IPS DF 6.9 (cell line): ENCODE data around the gene ARMC6.

ENCODE experiments used
- DNase-seq: peaks from one replicate; pipeline ENCODE4 v3.0.0-alpha.2; 2013; ENCODE audit warnings: low read depth, low spot score
- H3K27ac ChIP-seq: one replicate; pipeline ENCODE4 v1.5.1; 2013; ENCODE audit warnings: low read length, control low read depth
- H3K27me3 ChIP-seq: 2 replicates; pipeline ENCODE4 v1.6.1; 2013; ENCODE audit warnings: mild to moderate bottlenecking, low read length; ENCODE audit not compliant: control insufficient read depth, insufficient read depth
- H3K36me3 ChIP-seq: 2 replicates; pipeline ENCODE4 v1.6.1; 2013; ENCODE audit warnings: low read length; ENCODE audit not compliant: control insufficient read depth, insufficient read depth
- H3K4me1 ChIP-seq: 2 replicates; pipeline ENCODE4 v1.6.1; 2013; ENCODE audit warnings: low read length; ENCODE audit not compliant: control insufficient read depth, insufficient read depth
- H3K4me3 ChIP-seq: 2 replicates; pipeline ENCODE4 v1.5.1; 2013; ENCODE audit warnings: mild to moderate bottlenecking, low read length
- H3K9me3 ChIP-seq: 2 replicates; pipeline ENCODE4 v1.6.1; 2013; ENCODE audit warnings: low read length, inconsistent platforms; ENCODE audit not compliant: control insufficient read depth, insufficient read depth
- WGBS: extraction: QIAGEN DNeasy Blood & Tissue Kit; methylation state at CpG from one replicate; pipeline ENCODE4 v1.1.7; 2013; ENCODE audit warnings: mixed read lengths, missing lambda C conversion rate; ENCODE audit not compliant: insufficient read length, insufficient coverage; 5-methylcytosine and 5-hydroxymethylcytosine counted together

ARMC6 gene

DNA sequence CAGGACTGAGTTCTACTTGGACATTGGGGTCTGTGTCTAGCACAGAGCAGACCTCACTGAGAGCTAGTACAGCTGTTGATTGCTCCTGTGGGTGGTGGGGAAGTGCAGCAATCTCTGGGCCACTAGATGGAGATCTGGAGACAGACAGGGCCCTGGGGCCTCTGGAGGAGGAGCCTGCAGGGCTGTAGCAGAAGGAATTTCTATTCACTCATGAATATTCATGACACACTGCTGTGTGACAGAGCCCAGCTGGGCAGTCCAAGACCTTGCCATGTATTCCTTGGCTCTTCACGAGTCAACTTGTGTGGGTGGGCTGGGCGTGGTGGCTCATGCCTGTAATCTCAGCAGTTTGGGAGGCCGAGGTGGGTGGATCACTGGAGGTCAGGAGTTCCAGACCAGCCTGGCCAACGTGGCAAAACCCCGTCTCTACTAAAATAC lies 37.6 kb upstream of the ARMC6 start:
- Histone ChIP-seq H3K4me3 (no peak overlapping the region), H3K9me3 (no peaks in the 10 kb centered on the region), H3K27ac (no peak overlapping the region), H3K4me1 (no peaks in the 10 kb centered on the region), H3K36me3 (peaks cover 39% of the 10 kb centered on the region), H3K27me3 (no peaks in the 10 kb centered on the region)
- DNase-seq, result peak; percentile 68
- no CpG with 5 or more reads among the region's 5 CpGs for WGBS

DNA sequence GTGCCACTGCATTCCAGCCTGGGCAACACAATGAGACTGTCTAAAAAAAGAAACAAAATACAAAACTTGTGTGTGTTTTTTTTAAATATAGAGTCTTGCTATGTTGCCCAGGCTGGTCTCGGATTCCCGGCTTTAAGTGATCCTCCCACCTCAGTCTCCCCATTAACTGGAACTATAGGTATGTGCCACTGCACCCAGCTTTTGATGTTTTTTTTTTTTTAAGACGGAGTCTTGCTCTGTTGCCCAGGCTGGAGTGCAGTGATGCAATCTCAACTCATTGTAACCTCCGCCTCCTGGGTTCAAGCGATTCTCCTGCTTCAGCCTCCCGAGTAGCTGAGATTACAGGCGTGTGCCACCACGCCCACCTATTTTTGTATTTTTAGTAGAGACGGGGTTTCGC lies 37.1 kb upstream of the ARMC6 start:
- no CpG with 5 or more reads among the region's 10 CpGs for WGBS
- Histone ChIP-seq H3K36me3 (peaks cover 36% of the 10 kb centered on the region), H3K9me3 (no peaks in the 10 kb centered on the region), H3K27ac (no peak overlapping the region), H3K27me3 (no peaks in the 10 kb centered on the region), H3K4me3 (no peak overlapping the region), H3K4me1 (no peaks in the 10 kb centered on the region)
- DNase-seq, result no peak

DNA sequence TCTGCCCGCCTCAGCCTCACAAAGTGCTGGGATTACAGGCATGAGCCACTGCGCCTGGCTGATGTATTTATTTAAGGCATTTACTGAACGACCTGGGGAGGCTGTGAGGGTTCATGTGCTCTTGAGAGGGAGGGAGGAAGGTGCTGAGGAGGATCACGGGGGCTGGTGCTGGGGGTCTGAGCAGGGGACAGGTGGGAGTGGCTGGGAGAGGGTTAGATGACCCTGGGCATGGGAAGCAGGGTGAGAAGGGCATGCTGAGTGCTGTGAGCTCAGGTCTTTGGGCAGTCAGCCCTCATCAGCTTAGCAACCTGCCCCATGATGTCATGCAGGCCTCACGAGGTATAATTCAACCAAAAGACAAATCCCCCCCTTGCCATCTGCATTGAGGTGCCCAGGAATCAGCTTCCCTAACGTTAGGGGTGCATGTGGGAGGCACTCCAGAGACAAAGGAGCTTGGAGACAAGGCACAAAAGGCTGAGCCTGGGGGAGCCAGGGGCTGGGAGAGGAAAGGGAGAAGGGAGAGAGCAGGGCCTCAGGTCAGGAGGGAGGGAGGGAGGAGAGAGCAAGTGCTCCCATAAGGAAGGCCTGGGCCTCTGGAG lies 36.5 kb upstream of the ARMC6 start:
- no peaks in the 10 kb centered on the region for H3K27me3 ChIP-seq
- no peaks in the 10 kb centered on the region for H3K4me1 ChIP-seq
- no peak overlapping the region for H3K4me3 ChIP-seq
- WGBS, result no CpG with 5 or more reads among the region's 6 CpGs
- no peak for DNase-seq
- H3K27ac ChIP-seq, result no peak overlapping the region
- H3K36me3 ChIP-seq, result peaks cover 38% of the 10 kb centered on the region
- H3K9me3 ChIP-seq, result no peaks in the 10 kb centered on the region

DNA sequence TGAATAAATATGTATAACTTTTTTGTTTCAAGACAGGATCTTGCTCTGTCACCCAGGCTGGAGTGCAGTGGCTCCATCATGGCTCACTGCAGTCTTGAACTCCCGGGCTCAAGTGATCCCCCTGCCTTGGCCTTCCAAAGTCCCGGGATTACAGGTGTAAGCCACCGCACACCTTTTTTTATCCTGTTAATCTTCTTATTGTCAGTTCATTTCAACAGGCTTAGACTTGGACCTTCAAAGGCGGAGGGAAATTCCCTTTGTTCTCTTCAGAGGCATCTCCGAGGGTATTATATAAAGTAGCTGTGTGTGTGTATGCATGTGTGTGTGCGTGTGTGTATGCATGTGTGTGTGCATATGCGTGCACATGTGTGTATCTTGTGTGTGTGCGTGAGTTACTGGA lies 35.1 kb upstream of the ARMC6 start:
- Histone ChIP-seq H3K36me3 (peaks cover 34% of the 10 kb centered on the region), H3K4me1 (no peaks in the 10 kb centered on the region), H3K4me3 (no peak overlapping the region), H3K9me3 (no peaks in the 10 kb centered on the region), H3K27me3 (no peaks in the 10 kb centered on the region), H3K27ac (no peak overlapping the region)
- no peak for DNase-seq
- WGBS, result no CpG with 5 or more reads among the region's 8 CpGs

DNA sequence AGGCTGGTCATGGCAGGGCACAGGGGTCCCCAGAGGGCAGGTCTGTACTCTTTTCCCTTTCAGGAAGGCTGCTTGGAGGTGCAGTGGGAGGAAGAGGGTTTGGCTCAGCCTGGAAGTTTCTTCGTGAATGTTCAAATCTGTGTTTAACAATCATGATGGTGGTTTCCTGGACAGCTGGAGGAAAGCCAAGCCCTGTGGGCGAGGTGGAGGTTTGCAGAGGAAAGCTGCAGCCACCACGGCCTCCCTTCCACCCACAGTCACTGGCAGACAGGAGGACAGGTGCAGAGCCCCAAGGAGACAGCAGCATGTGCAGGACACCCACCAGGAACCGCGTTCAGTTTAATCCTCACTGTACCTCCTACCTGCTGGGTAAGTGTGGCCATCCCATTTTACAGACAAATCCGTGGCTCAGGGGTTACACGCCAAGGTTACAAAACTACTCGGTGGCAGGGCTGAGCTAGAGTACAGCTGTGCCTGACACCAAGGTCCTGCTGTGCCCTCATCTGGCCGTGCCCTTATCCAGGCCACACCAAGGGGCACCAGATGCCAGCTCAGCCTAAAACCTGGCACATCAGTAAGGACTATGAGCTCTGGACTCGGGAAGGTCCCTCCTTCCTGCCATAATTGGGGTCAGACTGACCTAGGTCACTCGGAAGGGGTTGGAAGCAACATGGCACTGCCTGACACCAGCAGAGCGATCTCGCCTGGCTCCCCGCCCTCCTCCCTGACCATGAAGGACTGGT lies 34.2 kb upstream of the ARMC6 start:
- Histone ChIP-seq H3K36me3 (peaks cover 36% of the 10 kb centered on the region), H3K4me3 (no peak overlapping the region), H3K27ac (no peak overlapping the region), H3K4me1 (no peaks in the 10 kb centered on the region), H3K27me3 (no peaks in the 10 kb centered on the region), H3K9me3 (no peaks in the 10 kb centered on the region)
- DNase-seq, result no peak
- no CpG with 5 or more reads among the region's 14 CpGs for WGBS

DNA sequence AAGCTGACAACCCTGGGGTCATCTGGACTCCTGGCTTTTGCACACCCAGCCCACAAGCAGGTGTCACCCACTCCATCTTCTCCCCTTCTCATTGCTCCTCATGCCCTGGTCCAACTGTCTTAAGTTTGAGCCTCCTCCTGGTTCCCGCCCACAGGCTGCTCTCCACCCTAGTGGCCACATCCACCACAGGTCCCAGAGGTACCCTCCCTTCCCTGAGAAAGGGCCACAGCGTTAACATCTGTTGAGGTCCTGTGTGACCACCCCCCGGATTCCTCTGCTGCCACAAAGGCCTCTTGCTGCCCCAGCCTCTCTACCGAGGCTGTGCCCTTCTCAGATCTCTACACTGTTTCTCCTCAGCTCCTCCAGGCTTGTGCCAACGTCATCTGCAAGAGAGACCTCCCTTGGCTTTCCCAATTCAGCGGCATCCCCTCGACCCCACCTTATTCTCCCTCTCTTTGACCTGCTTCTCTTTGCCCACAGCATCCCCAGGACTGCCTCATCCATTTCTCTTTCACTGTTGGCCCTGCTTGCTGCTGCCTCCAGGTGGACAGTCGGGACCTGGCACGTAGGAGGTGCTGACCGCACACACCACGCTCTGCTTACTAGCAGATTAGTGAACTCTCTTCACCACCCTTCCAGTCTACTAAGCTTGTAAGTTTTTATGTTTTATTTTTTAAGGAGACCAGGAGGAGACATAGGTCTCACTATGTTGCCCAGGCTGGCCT lies 33.3 kb upstream of the ARMC6 start:
- no peak overlapping the region for H3K27ac ChIP-seq
- no peaks in the 10 kb centered on the region for H3K27me3 ChIP-seq
- DNase-seq, result no peak
- no peak overlapping the region for H3K4me3 ChIP-seq
- no peaks in the 10 kb centered on the region for H3K4me1 ChIP-seq
- H3K36me3 ChIP-seq, result peaks cover 32% of the 10 kb centered on the region
- no CpG with 5 or more reads among the region's 11 CpGs for WGBS
- no peaks in the 10 kb centered on the region for H3K9me3 ChIP-seq

DNA sequence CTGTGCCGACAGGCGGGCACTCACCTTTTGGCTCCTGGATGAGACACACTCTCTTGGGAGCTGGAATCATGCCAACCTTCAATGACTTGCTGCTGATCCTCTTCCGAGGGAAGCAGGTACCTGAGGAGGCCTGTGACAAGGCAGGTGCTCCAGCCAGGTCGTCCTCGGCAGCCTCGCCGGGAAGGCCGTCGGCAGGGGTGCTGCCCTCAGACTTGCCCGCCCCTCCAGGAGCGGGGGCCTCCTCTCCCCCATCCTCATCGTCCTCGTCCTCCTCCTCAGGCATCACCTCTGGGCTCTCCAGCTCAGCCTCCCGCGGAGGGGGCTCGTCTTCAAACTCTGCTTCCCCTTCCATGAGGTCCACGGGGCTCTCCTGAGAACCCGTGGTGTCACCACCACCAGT lies 29.3 kb upstream of the ARMC6 start:
- no peak for DNase-seq

DNA sequence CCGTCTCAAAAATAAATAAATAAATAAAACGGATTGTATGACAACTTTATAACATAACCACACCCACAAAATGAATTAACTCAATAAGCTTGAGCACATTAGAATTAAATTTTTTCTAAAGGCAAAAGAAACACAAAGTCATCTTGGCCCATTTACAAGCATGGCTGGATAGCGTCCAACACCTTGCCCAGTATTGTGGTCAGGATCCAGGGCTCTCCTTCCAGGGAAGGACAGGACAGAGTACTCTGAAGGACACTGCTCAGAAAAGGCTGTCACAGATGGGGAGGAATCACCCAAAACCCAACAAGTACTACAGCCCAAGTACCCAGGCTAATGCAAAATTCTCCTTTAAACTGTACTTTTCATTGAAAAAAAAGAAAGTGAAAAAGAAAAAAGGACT lies 27.2 kb upstream of the ARMC6 start:
- no peak overlapping the region for H3K27ac ChIP-seq
- DNase-seq, result no peak
- no peaks in the 10 kb centered on the region for H3K4me1 ChIP-seq
- H3K9me3 ChIP-seq, result no peaks in the 10 kb centered on the region
- H3K4me3 ChIP-seq, result no peak overlapping the region
- H3K36me3 ChIP-seq, result peaks cover 48% of the 10 kb centered on the region
- WGBS, result no CpG with 5 or more reads among the region's 3 CpGs
- no peaks in the 10 kb centered on the region for H3K27me3 ChIP-seq

More for the DNA sequence above, 29.3 kb upstream of the ARMC6 start:
- Histone ChIP-seq H3K36me3 (peaks cover 43% of the 10 kb centered on the region), H3K9me3 (no peaks in the 10 kb centered on the region), H3K27ac (no peak overlapping the region), H3K4me1 (no peaks in the 10 kb centered on the region), H3K27me3 (no peaks in the 10 kb centered on the region), H3K4me3 (no peak overlapping the region)
- no CpG with 5 or more reads among the region's 18 CpGs for WGBS

DNA sequence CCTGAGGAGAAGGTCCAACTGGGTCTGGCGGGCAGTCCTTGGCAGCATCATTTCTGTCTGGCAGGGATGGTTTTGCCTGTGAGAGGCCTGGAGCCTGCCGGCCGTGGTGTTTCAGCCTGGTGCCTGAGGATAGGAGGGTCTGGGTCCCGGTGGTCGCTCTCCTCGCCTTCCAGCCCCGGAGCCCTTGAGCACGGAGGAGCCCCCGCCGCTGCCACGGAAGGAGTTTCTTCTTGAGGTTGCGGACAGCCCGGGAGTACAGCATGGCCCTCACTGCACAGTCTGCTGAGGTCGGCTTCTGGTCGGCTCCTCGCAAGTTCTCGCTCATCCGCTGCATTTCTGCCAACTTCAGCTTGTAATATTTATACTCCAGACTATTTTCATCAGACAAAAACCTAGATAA lies 23.5 kb upstream of the ARMC6 start:
- Histone ChIP-seq H3K27ac (no peak overlapping the region), H3K9me3 (no peaks in the 10 kb centered on the region), H3K4me3 (no peak overlapping the region), H3K36me3 (peaks cover 37% of the 10 kb centered on the region), H3K4me1 (no peaks in the 10 kb centered on the region), H3K27me3 (no peaks in the 10 kb centered on the region)
- WGBS, result no CpG with 5 or more reads among the region's 18 CpGs
- no peak for DNase-seq

DNA sequence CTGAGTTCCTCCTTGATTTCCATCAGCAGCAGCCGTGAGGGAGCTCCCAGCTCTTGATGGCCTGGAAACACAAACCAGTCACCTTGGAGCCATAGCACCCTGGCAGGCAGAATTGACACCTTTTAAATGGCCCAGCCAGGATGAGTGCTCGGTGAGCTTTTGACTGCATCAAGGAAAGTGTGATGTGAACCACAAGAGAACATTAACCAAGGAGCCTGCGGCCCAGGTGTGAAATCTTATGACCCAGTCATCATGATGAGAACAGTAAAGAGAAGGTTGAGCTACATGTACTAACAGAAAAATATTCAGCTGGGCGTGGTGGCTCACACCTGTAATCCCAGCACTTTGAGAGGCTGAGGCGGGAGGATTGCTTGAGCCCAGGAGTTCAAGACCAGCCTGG lies 22.9 kb upstream of the ARMC6 start:
- H3K4me1 ChIP-seq, result no peaks in the 10 kb centered on the region
- no peaks in the 10 kb centered on the region for H3K9me3 ChIP-seq
- no peak for DNase-seq
- peaks cover 37% of the 10 kb centered on the region for H3K36me3 ChIP-seq
- H3K27ac ChIP-seq, result no peak overlapping the region
- WGBS, result no CpG with 5 or more reads among the region's 5 CpGs
- no peaks in the 10 kb centered on the region for H3K27me3 ChIP-seq
- H3K4me3 ChIP-seq, result no peak overlapping the region
